ENCODE data around the gene SH3BP4.

- TF ChIP-seq, protein P1, sequence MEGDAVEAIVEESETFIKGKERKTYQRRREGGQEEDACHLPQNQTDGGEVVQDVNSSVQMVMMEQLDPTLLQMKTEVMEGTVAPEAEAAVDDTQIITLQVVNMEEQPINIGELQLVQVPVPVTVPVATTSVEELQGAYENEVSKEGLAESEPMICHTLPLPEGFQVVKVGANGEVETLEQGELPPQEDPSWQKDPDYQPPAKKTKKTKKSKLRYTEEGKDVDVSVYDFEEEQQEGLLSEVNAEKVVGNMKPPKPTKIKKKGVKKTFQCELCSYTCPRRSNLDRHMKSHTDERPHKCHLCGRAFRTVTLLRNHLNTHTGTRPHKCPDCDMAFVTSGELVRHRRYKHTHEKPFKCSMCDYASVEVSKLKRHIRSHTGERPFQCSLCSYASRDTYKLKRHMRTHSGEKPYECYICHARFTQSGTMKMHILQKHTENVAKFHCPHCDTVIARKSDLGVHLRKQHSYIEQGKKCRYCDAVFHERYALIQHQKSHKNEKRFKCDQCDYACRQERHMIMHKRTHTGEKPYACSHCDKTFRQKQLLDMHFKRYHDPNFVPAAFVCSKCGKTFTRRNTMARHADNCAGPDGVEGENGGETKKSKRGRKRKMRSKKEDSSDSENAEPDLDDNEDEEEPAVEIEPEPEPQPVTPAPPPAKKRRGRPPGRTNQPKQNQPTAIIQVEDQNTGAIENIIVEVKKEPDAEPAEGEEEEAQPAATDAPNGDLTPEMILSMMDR (IDR thresholded peaks at IDR 0.05): no peak
- TF ChIP-seq POLR2A (IDR thresholded peaks at IDR 0.05): no peak
Measured at GRCh38 chr2:234993541-234993981, 41.7 kb downstream of the SH3BP4 start.

Measured in transverse colon (tissue), 3 donors.